NB4 (cell line): ENCODE measurements around the gene TPST1.

Experiments used
- CTCF ChIP-seq: IDR thresholded peaks from one replicate; pipeline ENCODE4 v1.5.1; 2012; ENCODE audit warnings: low read depth, low read length
- MAX ChIP-seq: IDR thresholded peaks from 2 replicates; pipeline ENCODE4 v1.6.1; 2011; ENCODE audit warnings: low read depth, low read length
- MYC ChIP-seq: IDR thresholded peaks from 2 replicates; pipeline ENCODE4 v1.6.1; 2011; ENCODE audit warnings: low read depth, low read length
- POLR2A ChIP-seq: IDR thresholded peaks from 2 replicates; pipeline ENCODE4 v1.6.1; 2011; ENCODE audit warnings: mild to moderate bottlenecking; ENCODE audit not compliant: insufficient read length; ENCODE audit errors: extremely low read depth

- no peak for TF ChIP-seq CTCF
- TF ChIP-seq POLR2A: no peak
- no peak for TF ChIP-seq MAX
- TF ChIP-seq MYC: no peak
These were observed 98.5 kb downstream of the TPST1 start for GRCh38 chr7:66303454-66304155.
